Left cardiac atrium (tissue), 4 donors: Measurements from ENCODE around the gene C19orf12. TPM values are rescaled to one million over a fixed set of nuclear protein-coding genes. Genes with fewer than 3 reads are reported as not detected.
"Not testable (repeated sequence)": the region's sequence is repeated elsewhere in the genome, so short reads cannot be mapped to it uniquely, and the experiment has no call there.

Experiments
- ATAC-seq, 2 donors: fragments of 200-7000 bp; cut with Tn5 transposase; one replicate each; pipeline ENCODE4 v1.9.1; 2020; ENCODE audit warnings: mild to moderate bottlenecking in 2 of 2, moderate library complexity in 2 of 2
- DNase-seq: peaks from one replicate; pipeline ENCODE4 v3.0.0-alpha.2; 2020
- intact Hi-C, 2 donors: fragments of 100-400 bp; cut with DNase I; formaldehyde crosslinking; loops; one replicate each; pipeline versions ENCODE4 v1.14.1 to v1.15.1; 2022 to 2023
- total RNA-seq, 2 donors: library from RNA; stranded (reverse); fragmentation: NEBNext Ultra II Directional; extraction: Animal tissue kit (Norgen Biotek cat#: 25700); gene quantifications; one replicate each; pipeline ENCODE4 v1.2.1, GENCODE V29; 2021
- donor health status: DM: no; HTN: yes; CAD: no.
- donor health status: DM: no; HTN: yes; CAD: no; lungs with severe emphysema.
- donor health status: DM: yes; HTN: yes; CAD: no.
- donor health status: Dilated cardiomyopathy.

C19orf12 gene
- total RNA-seq, 2 donors from 2014 or later, result 48.2 to 52.0 TPM

DNA sequence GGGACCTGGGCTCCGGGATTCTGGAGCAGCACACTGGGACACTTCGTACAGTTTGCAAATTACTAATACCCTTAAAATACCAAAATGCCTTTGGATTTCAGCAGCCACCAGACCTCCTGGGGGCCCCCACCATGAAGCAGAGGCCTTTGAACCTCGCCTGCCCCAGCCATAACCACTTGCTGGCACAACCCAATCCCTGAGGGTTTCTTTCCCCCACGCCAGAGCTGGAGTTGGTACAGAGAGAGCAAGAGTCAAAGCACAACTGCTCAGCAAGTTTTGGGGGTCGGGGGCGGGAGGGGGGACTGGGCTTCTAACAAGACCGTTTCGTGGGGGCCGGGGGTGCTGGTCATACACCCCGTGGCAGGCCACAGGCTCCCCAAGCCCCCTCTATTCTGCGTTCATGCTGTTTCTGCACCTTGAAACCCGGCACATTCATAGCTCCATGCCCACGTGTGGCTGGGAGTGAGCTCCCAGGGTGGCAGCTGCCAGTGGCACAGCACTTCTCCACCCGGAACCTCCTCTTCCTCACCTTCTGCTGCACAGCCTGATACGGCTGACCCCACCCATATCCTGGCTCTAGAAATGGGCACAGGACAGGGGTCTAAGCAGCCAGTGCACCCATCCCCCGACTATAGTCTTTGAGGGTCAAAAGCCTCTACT, 32.7 kb downstream of the C19orf12 start:
- ATAC-seq (no peak), DNase-seq (no peak)
- intact Hi-C loops, result no loop called here

DNA sequence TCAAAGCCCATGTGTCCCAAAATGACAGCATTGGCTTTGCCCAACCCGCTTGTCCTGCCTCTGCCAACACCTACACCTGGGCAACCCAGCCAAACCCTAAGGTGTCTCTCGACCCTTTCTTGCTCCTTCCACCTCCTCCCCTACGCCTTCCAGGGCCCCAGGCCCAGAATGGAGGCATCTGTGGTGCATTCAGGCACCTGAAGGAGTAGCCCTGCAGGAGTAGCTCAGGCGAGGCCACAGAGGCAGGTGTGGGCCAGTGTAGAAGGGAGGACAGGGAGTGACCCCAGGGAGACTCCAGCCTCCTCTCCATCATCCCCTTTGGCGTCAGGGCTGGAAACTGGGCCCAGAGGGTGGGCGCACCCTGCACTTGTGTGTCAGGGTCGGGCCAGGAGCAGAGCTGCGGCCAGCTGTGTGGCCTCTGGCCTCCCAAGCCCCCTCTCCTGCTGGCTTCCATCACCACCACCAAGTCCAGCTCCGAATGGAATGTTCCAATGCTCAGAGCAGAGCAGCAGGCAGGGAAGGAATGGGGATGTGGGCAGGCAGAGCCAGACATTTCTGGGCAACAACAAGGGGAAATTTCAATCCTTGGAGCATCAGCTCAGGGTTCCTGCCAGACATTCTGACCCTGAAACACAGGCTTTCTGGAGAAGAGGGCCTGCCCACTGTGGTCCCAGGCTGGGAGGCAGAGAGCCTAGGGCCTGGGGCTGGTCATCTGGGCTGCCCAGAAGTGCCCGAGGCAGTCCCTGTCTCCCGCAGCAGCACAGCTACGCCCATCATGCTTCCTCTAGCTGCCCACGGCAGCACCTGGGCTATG, 33.4 kb downstream of the C19orf12 start:
- peak in 1 of 2 donors; percentile 45 for ATAC-seq
- no peak for DNase-seq
- intact Hi-C loops, result no loop called here

DNA sequence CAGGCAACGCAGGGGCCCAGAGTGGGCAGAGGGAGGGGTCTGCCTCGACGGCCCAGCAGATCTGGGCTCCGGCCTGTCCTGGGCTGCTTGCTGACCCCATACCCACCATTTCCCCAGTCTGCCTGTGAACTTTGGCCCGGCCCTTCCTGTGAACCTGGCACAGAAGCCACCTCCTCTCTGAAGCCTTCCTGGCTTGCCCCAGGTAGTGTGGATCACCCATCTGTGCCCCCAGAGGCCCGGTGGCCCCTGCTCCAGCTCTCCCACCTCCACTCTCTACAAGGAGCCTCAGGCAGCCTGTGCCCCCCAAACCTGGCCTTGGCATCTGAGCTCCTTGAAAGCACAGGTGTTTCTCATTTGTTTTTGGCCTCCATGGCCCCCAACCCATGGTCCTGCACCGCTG, 34.1 kb downstream of the C19orf12 start:
- intact Hi-C loops, result no loop called here
- DNase-seq, result no peak
- ATAC-seq, result no peak

DNA sequence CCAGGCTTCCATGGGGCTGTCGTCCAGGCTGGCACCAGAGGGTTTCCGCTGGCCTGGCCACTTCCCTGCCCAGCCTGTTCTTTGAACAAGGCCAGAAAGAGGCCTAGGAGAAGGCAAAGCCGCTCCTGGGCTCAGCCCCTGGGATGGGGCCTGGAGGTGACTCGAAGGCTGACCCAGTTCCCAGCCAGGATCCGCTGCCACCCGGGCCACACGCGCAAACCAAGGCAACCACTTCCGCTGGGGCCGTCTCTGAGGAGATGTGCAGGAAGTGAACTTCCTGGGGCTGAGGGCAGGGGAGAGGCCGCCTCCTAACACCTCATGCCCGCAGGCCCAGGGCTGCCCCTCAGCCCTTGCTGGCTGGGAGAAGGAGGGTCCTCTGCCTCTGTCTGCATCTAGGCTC, 34.6 kb downstream of the C19orf12 start:
- ATAC-seq (peak; percentile 2 to 12), DNase-seq (peak; percentile 57)
- intact Hi-C loops, result no loop called here

DNA sequence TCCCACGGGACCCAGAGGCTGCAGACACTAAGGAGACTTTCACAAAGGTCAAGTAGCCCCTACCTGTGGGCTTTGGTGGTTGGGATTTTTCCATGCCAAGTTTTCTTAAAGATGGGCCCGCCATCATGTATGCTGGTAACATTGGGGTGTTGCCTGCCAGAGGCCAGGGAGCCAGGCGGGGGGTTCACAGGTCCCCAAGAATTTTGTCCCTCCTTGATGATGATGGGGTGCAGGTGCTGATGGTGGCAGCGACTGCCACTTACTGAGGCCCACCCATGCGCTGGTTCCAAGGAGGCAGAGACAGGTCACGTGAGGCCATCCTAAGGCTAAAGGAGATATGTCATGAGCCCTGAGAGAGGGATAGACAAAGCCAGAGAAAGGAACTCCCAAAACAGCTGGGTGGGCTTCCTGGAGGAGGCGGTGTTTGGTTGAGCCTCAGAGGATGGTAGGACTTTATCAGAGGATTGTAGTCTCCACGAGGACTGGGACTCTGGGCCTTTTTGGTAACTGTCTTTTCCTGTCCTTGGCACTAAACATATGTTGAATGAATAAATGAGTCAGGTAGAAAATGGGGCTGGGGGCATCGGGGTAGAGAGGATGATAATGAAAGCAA, 35.4 kb downstream of the C19orf12 start:
- DNase-seq (no peak), ATAC-seq (no peak)
- intact Hi-C loops, result no loop called here

DNA sequence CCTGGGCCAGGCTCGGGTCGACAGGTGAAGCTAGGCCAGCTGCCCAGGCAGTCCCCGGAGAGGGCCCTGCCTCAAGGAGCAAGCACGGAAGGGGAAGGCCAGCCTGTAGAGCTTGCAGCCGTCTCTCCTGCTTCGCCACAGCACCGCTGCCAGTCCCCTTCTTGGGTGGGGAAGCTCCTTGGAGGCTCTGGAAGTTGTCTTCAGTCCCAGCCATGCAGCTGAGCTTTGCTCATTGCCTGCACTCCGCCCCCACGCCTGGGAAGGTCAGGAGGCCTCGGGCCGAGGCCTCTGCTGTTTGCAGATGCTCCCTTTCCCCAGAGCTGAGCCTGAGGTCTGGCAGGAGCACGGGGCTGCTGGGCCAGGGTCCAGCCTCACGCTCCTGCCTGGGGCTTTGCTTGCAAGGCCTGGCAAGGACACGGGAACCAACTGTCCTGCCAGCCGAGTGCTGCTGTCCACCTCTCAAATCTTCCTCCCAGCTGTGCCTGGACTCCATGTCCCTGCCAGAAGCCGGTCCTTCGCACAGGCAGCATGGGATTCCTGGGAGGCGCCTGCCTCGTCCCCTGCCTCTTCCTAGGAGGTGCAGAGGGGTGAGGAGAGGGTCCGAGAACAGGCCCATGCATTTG, 36.5 kb downstream of the C19orf12 start:
- peak; percentile 79 for DNase-seq
- intact Hi-C loops, result no loop called here
- ATAC-seq, result peak; percentile 71 to 74

DNA sequence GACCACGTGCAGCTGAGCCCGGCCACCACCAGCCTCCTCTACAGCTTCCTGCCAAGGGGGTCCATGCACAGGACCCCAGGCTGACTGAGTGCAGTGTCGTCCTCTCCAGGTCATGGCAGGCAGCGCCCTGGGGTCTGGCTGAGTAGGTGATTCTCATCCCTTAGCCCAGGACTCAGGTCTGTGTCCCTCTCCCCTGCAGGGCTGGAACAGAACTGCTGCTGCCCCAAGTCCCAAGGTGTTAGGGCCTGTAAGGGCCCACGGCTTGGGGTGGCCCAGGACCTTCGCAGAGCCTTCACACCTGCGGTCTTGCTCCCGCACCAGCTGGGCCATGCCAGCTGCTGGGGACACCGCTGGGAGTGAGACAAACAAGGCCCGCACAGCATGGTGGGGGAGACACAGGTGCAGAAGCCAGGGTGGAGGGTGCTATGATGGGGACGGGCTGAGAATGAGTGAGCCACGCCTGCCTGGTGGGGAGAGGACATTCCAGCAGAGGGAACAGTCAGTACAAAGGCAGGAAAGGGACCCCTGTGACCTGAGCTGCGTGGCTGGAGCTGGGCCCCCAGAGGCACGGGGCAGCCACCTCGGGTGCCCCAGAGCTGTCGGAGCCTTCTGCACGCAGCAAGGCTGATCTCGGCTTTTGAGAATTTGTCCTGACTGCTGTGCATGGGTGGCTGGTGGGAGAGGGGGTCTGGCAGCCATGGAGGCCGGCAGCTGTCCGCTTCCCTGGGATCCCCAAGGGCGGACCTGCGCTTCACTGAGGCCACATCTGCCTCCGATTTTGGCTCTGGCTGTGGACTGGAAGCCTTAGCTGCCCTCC, 37.9 kb downstream of the C19orf12 start:
- DNase-seq, result no peak
- intact Hi-C loops, result no loop called here
- no peak for ATAC-seq

DNA sequence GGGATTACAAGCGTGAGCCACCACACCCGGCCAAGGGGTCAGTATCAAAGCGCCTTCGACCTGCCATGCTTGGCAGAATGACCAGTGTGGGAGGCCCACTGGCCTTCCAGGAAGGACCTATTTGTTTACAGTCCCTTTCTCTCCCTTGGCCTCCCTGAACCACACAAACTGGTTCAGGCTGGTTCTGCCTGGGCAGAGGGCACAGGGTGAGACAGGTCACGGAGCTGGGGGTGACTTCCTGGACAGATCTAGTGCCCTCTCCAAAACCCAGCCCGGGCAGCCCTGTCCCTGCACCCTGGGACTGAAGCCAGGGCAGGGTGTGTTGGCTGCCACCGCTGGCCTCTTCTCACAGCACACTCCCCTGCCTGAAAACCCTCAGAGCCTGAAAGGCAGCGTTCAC, 38.5 kb downstream of the C19orf12 start:
- no peak for DNase-seq
- intact Hi-C loops, result no loop called here
- ATAC-seq, result peak; percentile 46 to 56

DNA sequence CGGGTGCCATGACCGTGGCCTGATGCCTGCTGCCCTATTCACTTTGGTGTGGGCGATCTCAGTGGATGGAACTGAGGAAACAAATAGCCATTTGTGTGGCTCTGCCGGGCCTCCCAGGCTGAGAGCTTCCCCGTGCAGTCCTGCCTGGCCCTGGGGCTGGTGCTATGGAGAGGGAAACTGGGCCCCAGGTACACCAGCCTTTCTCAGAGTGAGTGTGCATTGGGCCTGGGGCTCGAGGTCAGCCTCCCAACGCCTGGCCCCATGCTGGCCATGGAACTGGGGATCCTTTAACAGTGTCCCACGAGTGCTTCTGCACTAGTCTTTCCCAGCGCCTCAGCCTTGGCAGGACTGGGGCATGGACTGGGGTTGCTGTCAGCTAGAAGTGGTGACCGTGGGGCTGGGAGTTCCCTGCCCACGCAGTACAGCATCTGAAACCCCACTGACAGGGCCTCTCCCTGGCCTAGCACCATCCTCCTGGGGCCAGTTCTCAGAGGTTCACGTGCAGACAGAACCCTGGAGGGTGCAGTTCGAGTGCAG, 39.3 kb downstream of the C19orf12 start:
- no peak for DNase-seq
- ATAC-seq, result no peak
- intact Hi-C loops, result no loop called here

DNA sequence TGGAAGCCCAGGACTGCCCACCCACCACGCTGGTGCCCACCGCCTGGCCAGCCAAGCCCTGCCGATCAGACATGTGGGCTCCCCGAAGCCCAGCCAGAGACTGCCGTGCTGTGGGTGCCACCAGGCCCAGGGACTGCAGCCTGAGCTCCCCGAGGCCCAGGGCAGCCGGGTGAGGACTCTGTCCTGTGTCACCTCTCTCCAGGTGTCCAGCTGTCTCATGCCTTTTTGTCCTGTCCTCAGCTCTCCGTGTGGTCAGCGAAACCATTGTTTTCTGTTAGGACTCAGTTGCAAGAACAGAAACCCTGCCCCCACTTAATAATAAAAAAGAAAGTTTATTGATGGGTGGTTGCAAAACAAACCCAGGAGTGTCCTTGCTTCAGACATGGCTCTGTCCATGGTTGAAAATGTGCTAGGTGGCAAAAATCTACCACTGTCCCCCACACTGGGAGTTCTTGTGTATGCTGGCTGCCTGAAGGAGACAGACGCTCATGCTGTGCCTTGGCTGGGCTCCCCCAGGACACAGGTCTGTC, 39.9 kb downstream of the C19orf12 start:
- intact Hi-C loops, result no loop called here
- no peak for ATAC-seq
- no peak for DNase-seq

DNA sequence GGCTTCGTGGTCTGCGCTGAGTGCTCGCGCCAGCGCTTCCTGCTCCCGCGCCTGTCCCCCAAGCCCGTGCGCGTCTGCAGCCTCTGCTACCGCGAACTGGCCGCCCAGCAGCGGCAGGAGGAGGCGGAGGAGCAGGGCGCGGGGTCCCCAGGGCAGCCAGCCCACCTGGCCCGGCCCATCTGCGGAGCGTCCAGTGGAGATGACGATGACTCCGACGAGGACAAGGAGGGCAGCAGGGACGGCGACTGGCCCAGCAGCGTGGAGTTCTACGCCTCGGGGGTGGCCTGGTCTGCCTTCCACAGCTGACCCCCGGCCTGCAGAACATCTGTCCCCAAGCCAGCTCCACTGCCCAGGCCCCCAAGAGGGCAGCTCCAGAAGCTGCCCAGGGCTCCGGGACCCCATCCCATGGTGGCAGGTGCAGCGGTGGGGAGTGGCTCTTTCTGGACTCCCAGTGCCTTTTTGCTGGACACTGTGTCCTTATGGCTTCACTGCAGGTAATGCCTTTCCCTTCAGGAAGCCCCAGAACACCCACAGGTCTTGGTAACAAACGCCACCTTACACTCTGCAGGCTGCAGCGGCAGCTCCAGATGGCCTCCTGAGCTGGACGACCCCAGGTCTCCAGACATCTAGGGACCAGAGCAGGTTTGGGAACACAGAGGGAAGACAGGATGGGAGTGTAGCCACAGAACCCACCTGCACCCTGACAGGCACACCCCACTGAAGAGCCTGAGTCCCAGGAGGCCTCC, 40.5 kb downstream of the C19orf12 start:
- DNase-seq (no peak), ATAC-seq (no peak)
- intact Hi-C loops, result no loop called here

DNA sequence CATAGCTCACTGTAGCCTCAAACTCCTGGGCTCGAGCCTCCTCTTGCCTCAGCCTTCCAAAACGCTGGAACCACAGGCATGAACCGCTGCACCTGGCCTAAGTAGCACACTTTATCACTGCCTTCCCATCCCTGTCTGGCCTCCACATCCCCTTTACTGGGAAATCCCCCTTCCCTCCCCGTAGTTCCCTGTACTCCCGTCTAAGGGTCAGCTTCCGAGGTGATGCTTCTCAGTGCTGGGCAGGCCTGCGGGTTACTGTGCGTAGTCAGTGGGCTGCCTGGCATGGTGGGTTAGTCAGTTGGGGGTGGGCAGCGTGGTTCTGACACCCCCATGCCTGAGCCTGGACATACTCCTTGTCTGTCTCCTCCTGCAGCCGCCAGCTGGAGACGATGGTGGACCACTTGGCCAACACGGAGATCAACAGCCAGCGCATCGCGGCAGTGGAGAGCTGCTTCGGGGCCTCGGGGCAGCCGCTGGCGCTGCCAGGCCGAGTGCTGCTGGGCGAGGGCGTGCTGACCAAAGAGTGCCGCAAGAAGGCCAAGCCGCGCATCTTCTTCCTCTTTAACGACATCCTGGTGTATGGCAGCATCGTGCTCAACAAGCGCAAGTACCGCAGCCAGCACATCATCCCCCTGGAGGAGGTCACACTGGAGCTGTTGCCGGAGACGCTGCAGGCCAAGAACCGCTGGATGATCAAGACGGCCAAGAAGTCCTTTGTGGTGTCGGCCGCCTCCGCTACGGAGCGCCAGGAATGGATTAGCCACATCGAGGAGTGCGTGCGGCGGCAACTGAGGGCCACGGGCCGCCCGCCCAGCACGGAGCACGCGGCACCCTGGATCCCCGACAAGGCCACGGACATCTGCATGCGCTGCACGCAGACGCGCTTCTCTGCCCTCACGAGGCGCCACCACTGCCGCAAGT, 41.4 kb downstream of the C19orf12 start:
- ATAC-seq (no peak), DNase-seq (no peak)
- intact Hi-C loops, result no loop called here

DNA sequence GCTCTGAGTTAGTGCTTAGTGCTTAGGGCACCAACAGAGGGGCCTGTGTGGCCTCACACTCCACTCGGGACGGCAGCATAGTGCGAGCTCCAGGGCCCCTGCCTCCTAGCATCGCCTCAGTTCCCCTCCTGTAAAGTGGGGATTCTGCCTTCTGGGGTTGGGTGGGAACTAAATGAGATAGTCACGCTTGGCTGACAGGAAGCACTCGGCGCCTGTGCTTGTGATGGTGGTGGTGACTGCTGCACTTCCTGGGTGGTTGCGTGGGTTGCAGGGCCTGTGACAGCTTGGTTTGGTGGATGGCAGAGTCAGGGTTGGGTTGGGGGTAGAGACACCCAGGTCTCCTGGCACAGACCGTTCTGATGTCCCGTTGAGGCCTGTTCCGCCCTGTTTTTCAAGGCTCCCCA, 42.1 kb downstream of the C19orf12 start:
- DNase-seq, result no peak
- ATAC-seq, result peak; percentile 10 to 14
- intact Hi-C loops, result no loop called here

DNA sequence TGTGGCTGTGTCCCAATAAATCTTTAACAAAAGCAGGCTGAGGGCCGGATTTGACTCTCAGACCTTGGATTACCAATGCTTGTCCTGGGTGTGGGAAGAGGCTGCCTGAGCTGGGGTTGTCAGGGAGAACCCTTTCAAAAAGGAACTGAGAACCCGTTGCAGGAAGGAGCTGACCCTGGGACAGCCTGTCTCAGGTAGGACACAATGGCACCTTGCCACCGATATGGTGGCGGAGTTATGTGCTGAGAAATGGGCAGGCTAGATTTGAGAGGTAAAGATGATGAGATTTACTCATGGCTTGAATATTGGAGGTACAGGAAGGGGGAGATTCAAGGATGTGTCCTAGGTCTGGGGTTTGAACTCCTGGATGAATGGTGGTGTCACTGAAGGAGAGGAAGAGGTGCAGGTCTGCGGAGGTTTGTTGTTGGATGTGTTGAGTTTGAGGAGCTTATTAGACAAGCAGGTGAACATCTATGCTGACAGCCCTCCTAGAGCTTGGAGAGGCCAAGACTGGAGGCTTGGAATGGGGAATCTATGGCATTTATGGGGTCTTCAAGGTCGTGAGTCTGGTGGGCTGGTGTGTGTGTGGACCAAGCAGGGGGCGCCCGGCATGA, 42.6 kb downstream of the C19orf12 start:
- intact Hi-C loops, result no loop called here

DNA sequence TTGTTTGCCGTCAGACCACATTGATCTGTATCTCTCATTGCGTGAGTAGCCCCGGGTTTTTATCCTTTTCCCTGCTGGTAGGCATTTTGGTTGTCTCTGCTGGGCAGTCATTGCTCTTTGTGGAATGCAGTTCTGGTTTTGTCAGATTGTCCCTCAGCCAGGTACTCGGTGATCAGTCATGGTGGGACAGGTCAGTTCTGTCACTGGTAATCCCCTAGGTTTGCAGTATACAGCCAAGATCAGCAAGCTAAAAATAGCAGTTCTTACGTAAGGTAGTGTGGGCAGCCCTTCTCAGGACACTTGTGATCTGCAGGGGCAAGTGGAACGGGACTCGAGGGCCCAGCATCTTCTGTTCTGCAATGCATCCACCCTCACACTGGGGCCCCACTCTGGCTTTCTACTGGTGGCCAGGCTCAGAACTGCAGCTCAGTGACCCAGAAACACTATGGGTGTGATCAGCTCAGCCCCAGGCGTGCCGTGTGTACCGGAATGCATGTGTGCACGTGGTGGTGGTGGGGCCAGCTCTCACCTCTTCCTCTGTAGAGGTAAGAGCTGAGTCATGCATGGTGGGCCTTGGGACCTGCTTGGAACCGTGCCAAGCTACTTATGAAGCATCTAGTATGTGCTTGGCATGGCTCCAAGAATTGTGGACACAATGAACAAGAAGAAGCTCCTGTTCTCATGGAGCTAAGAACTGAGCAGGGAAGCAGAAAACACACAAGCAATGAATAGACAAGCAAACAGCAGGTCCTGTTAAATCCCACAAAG, 43.5 kb downstream of the C19orf12 start:
- intact Hi-C loops, result no loop called here
- peak; percentile 67 for DNase-seq
- peak; percentile 47 to 60 for ATAC-seq

More for the DNA sequence above, 42.6 kb downstream of the C19orf12 start:
- DNase-seq, result no peak
- no peak for ATAC-seq

DNA sequence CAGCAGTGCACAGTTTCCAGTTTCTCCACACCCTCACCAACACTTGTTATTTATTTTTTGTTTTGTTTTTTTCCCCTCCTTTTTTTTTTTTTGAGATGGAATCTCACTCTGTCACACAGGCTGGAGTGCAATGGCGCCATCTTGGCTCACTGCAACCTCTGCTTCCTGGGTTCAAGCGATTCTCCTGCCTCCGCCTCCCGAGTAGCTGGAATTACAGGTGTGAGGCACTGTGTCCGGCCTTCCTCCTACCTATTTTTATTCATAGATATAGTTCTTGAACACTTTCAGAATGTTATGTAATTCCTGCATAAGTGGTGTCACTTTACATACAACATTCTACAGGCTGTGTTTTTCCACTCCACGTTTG, 44.1 kb downstream of the C19orf12 start:
- DNase-seq, intact Hi-C loops, ATAC-seq: not testable (repeated sequence)
